A549 (cell line): ENCODE data around the gene FOXP1. TPM values are rescaled to one million over a fixed set of nuclear protein-coding genes. Genes with fewer than 3 reads are reported as not detected.

Source experiments
- ATAC-seq, 2 experiments: fragments of 200-7000 bp in 1 of 2; fragments of >200 bp in 1 of 2; cut with Nextera tagmentation in 1 of 2; cut with Tn5 transposase in 1 of 2; 3 replicates each; pipeline versions ENCODE4 v1.8.0 to v1.9.1; 2018 to 2020; ENCODE audit warnings: mild to moderate bottlenecking in 1 of 2, moderate library complexity in 1 of 2
- CTCF ChIA-PET: fragments of 300-600 bp; sonication (Branson Sonifier 250); formaldehyde crosslinking; extraction: SDS; loops from one replicate; lab custom pipeline; 2021; ENCODE audit warnings: antibody characterized with exemption, inconsistent platforms; lab: Yijun Ruan, JAX
- POLR2A ChIA-PET: fragments of 350-600 bp; formaldehyde crosslinking; extraction: SDS; loops from one replicate; lab custom pipeline; 2021; ENCODE audit warnings: antibody characterized with exemption, inconsistent platforms; lab: Yijun Ruan, JAX
- DNase-seq, 2 experiments: peaks; one replicate each; pipeline versions ENCODE4 v3.0.0 to v3.0.0-alpha.2; 2011 to 2016; ENCODE audit warnings: low read depth in 1 of 2, low spot score in 1 of 2
- FAIRE-seq: peaks from 2 replicates; lab custom pipeline; 2011; peaks lifted over from hg19 to GRCh38; lab: Jason Lieb, UNC
- H3K27ac ChIP-seq, 2 experiments: fragments of >200 bp; sonication (Bioruptor Twin); formaldehyde crosslinking; 3 replicates each; pipeline ENCODE4 v1.5.1; 2016 to 2017
- H3K4me1 ChIP-seq: fragments of >200 bp; sonication (Bioruptor Twin); formaldehyde crosslinking; 3 replicates; pipeline ENCODE4 v1.6.1; 2016
- H3K4me2 ChIP-seq: fragments of >200 bp; sonication (Bioruptor Twin); formaldehyde crosslinking; 3 replicates; pipeline ENCODE4 v1.6.1; 2016
- H3K4me3 ChIP-seq: fragments of >200 bp; sonication (Bioruptor Twin); formaldehyde crosslinking; 3 replicates; pipeline ENCODE4 v1.5.1; 2016
- H3K9me3 ChIP-seq: fragments of >200 bp; sonication (Bioruptor Twin); formaldehyde crosslinking; 3 replicates; pipeline ENCODE4 v1.6.1; 2016
- ATOH8 ChIP-seq: fragments of 250-450 bp; sonication (Bioruptor Pico); IDR thresholded peaks from 2 replicates; pipeline ENCODE4 v1.5.0; 2020; ENCODE audit warnings: low read depth, mild to moderate bottlenecking, moderate library complexity
- CBX2 ChIP-seq: fragments of 200-600 bp; sonication (generic); IDR thresholded peaks from 2 replicates; pipeline ENCODE4 v1.6.1; 2016; ENCODE audit warnings: low read depth, mild to moderate bottlenecking, borderline replicate concordance
- CBX8 ChIP-seq: fragments of 200-600 bp; sonication (generic); IDR thresholded peaks from 2 replicates; pipeline ENCODE4 v1.6.1; 2016
- CTCF ChIP-seq: fragments of >200 bp; sonication (Bioruptor Twin); formaldehyde crosslinking; IDR thresholded peaks from 3 replicates; pipeline ENCODE4 v1.5.1; 2016
- EHF ChIP-seq: fragments of 250-450 bp; sonication (Bioruptor Pico); IDR thresholded peaks from 2 replicates; pipeline ENCODE4 v1.5.0; 2020; ENCODE audit warnings: mild to moderate bottlenecking
- EHMT2 ChIP-seq: fragments of 200-600 bp; sonication (generic); IDR thresholded peaks from 2 replicates; pipeline ENCODE4 v1.6.1; 2016; ENCODE audit warnings: antibody characterized with exemption, low read depth, mild to moderate bottlenecking, moderate library complexity
- EP300 ChIP-seq, 2 experiments: fragments of >200 bp; sonication (Bioruptor Twin); formaldehyde crosslinking; IDR thresholded peaks; 2 replicates in 1 of 2; 3 replicates in 1 of 2; pipeline ENCODE4 v1.6.1; 2016 to 2017
- ESRRA ChIP-seq: fragments of 150-350 bp; IDR thresholded peaks from 2 replicates; pipeline ENCODE4 v1.6.1; 2014; ENCODE audit warnings: mild to moderate bottlenecking, low read length, borderline replicate concordance
- FOSB ChIP-seq: fragments of 250-450 bp; sonication (Bioruptor Pico); IDR thresholded peaks from 2 replicates; pipeline ENCODE4 v1.5.0; 2020; ENCODE audit warnings: mild to moderate bottlenecking, moderate library complexity
- FOSL2 ChIP-seq, 2 experiments: fragments of 450-650 bp in 1 of 2; fragments of >200 bp in 1 of 2; sonication (Bioruptor Twin) in 1 of 2; formaldehyde crosslinking; IDR thresholded peaks; 2 replicates each; pipeline versions ENCODE4 v1.5.0 to v1.6.1; 2016 to 2020; ENCODE audit warnings: mild to moderate bottlenecking in 1 of 2, moderate library complexity in 1 of 2
- GATA3 ChIP-seq: IDR thresholded peaks from 2 replicates; pipeline ENCODE4 v1.6.1; 2012; ENCODE audit warnings: borderline replicate concordance
- HOXB5 ChIP-seq: fragments of 250-450 bp; sonication (Bioruptor Pico); IDR thresholded peaks from 2 replicates; pipeline ENCODE4 v1.5.0; 2020; ENCODE audit warnings: mild to moderate bottlenecking, moderate library complexity
- MAFK ChIP-seq: fragments of 450-650 bp; IDR thresholded peaks from 2 replicates; pipeline ENCODE4 v1.6.1; 2014; ENCODE audit not compliant: partially characterized antibody
- MAX ChIP-seq: IDR thresholded peaks from 2 replicates; pipeline ENCODE4 v1.6.1; 2012
- MAZ ChIP-seq: fragments of 150-350 bp; IDR thresholded peaks from 2 replicates; pipeline ENCODE4 v1.6.1; 2014; ENCODE audit warnings: antibody characterized with exemption, low read depth, low read length, borderline replicate concordance
- MYC ChIP-seq: IDR thresholded peaks from 2 replicates; pipeline ENCODE4 v1.6.1; 2012; ENCODE audit warnings: mild to moderate bottlenecking, inconsistent platforms, low read length, improper control_type of control experiment, borderline replicate concordance
- NPAS2 ChIP-seq: fragments of 250-450 bp; sonication (Bioruptor Pico); IDR thresholded peaks from 2 replicates; pipeline ENCODE4 v1.8.0; 2022; ENCODE audit warnings: mild to moderate bottlenecking, moderate library complexity, borderline replicate concordance
- NR3C1 ChIP-seq: fragments of >200 bp; sonication (Bioruptor Twin); formaldehyde crosslinking; IDR thresholded peaks from 3 replicates; pipeline ENCODE4 v1.6.1; 2017
- PHF8 ChIP-seq: fragments of 200-600 bp; sonication (generic); IDR thresholded peaks from 2 replicates; pipeline ENCODE4 v1.6.1; 2016; ENCODE audit warnings: low read depth, mild to moderate bottlenecking, antibody characterized with exemption, moderate library complexity, borderline replicate concordance
- POLR2A ChIP-seq: IDR thresholded peaks from 2 replicates; pipeline ENCODE4 v1.6.1; 2012; ENCODE audit warnings: mild to moderate bottlenecking, low read length
- RAD21 ChIP-seq, 2 experiments: fragments of >200 bp in 1 of 2; sonication (Bioruptor Twin) in 1 of 2; formaldehyde crosslinking in 1 of 2; IDR thresholded peaks in 1 of 2; conservative IDR thresholded peaks in 1 of 2; 2 replicates in 1 of 2; 3 replicates in 1 of 2; pipeline ENCODE4 v1.6.1; 2012 to 2018; ENCODE audit warnings: inconsistent platforms in 1 of 2
- RARB ChIP-seq: fragments of 250-450 bp; sonication (Bioruptor Pico); IDR thresholded peaks from 2 replicates; pipeline ENCODE4 v1.8.0; 2021; ENCODE audit warnings: mild to moderate bottlenecking, moderate library complexity
- REST ChIP-seq: fragments of 200-600 bp; sonication (generic); IDR thresholded peaks from 2 replicates; pipeline ENCODE4 v1.6.1; 2016; ENCODE audit warnings: antibody characterized with exemption, mild to moderate bottlenecking, moderate library complexity
- RFX5 ChIP-seq: fragments of 450-650 bp; IDR thresholded peaks from 2 replicates; pipeline ENCODE4 v1.7.1; 2014; ENCODE audit warnings: antibody characterized with exemption, mild to moderate bottlenecking, moderate library complexity
- RNF2 ChIP-seq: fragments of 200-600 bp; sonication (generic); IDR thresholded peaks from 2 replicates; pipeline ENCODE4 v1.6.1; 2016; ENCODE audit warnings: low read depth, mild to moderate bottlenecking, antibody characterized with exemption, moderate library complexity, borderline replicate concordance
- SREBF2 ChIP-seq: fragments of 450-650 bp; IDR thresholded peaks from 2 replicates; pipeline ENCODE4 v1.6.1; 2014; ENCODE audit warnings: mild to moderate bottlenecking, moderate library complexity
- ZFP36 ChIP-seq: fragments of 450-650 bp; IDR thresholded peaks from 2 replicates; pipeline ENCODE4 v1.6.1; 2014; ENCODE audit warnings: borderline replicate concordance; ENCODE audit not compliant: partially characterized antibody
- WGBS: methylation state at CpG from one replicate; pipeline ENCODE4 v1.1.6; 2017; ENCODE audit errors: missing lambda C conversion rate; 5-methylcytosine and 5-hydroxymethylcytosine counted together
- polyA plus RNA-seq, 4 experiments: library from polyadenylated mRNA; depleted of rRNA in 3 of 4; stranded (reverse); fragments of >200 nt; fragmentation: RNase III in 1 of 4; extraction: RNeasy Plus Mini Kit Qiagen cat#74134 plus additional on column Dnase treatment in 1 of 4; gene quantifications; 2 replicates in 3 of 4; 3 replicates in 1 of 4; pipeline ENCODE4 v1.2.3, GENCODE V29; 2011 to 2017
- TF ChIP-seq, protein P1 (sequence below): IDR thresholded peaks from 2 replicates; pipeline ENCODE4 v1.6.1; 2012
- TF ChIP-seq, protein P2 (sequence below): fragments of 150-350 bp; IDR thresholded peaks from 2 replicates; pipeline ENCODE4 v1.6.1; 2014; ENCODE audit warnings: low read depth, mild to moderate bottlenecking, low read length

FOXP1 gene
- polyA plus RNA-seq, 2 of the 4 experiments (the other 2 are of a cell fraction): 12.8 to 13.9 TPM

GRCh38 chr3:71107926-71108325 is 475.6 kb downstream of the FOXP1 start:
- DNase-seq (no peak), ATAC-seq (no peak), FAIRE-seq (peak; percentile 68)
- no peak for TF ChIP-seq MAX
- TF ChIP-seq MYC: no peak
- TF ChIP-seq POLR2A: no peak
- TF ChIP-seq EP300 (IDR thresholded peaks at IDR 0.05): no peak
- TF ChIP-seq, protein P1, sequence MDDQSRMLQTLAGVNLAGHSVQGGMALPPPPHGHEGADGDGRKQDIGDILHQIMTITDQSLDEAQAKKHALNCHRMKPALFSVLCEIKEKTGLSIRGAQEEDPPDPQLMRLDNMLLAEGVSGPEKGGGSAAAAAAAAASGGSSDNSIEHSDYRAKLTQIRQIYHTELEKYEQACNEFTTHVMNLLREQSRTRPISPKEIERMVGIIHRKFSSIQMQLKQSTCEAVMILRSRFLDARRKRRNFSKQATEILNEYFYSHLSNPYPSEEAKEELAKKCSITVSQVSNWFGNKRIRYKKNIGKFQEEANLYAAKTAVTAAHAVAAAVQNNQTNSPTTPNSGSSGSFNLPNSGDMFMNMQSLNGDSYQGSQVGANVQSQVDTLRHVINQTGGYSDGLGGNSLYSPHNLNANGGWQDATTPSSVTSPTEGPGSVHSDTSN: no peak
- no peak for TF ChIP-seq RFX5
- TF ChIP-seq NPAS2 (CRISPR knock-in tag): no peak
- TF ChIP-seq RAD21 (conservative IDR thresholded peaks at IDR 0.05 in 1 of 2, IDR thresholded peaks at IDR 0.05 in 1 of 2): no peak
- TF ChIP-seq FOSL2 (IDR thresholded peaks at IDR 0.05): no peak
- no peak for TF ChIP-seq FOSL2 (CRISPR knock-in tag; IDR thresholded peaks at IDR 0.05)
- TF ChIP-seq PHF8: no peak
- TF ChIP-seq CTCF: no peak
- TF ChIP-seq RARB (CRISPR knock-in tag): no peak
- TF ChIP-seq ESRRA: no peak
- TF ChIP-seq MAZ: no peak
- TF ChIP-seq RNF2: no peak
- TF ChIP-seq GATA3: no peak
- TF ChIP-seq FOSB (CRISPR knock-in tag): no peak
- TF ChIP-seq, protein P2, sequence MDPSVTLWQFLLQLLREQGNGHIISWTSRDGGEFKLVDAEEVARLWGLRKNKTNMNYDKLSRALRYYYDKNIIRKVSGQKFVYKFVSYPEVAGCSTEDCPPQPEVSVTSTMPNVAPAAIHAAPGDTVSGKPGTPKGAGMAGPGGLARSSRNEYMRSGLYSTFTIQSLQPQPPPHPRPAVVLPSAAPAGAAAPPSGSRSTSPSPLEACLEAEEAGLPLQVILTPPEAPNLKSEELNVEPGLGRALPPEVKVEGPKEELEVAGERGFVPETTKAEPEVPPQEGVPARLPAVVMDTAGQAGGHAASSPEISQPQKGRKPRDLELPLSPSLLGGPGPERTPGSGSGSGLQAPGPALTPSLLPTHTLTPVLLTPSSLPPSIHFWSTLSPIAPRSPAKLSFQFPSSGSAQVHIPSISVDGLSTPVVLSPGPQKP: no peak
- TF ChIP-seq NR3C1: no peak
- Histone ChIP-seq H3K4me1 (peaks cover 62% of the 10 kb centered on the region), H3K9me3 (no peaks in the 10 kb centered on the region), H3K4me2 (no peak overlapping the region), H3K4me3 (no peak overlapping the region), H3K27ac (no peak overlapping the region)
- ChIA-PET POLR2A (no interaction called here), CTCF (interaction anchor here (0.7 kb wide), 2 partner anchors 196 to 462 kb away, joined by 3 read pairs; no protein-coding TSS in a partner anchor)
- WGBS: 69% methylated on average over 3 of the region's 3 CpGs

GRCh38 chr3:71104976-71105375 is 478.6 kb downstream of the FOXP1 start:
- WGBS: 95% methylated on average over 6 of the region's 6 CpGs
- POLR2A ChIA-PET: no interaction called here
- CTCF ChIA-PET: no interaction called here
- FAIRE-seq: peak; percentile 18
- Histone ChIP-seq H3K4me2 (no peak overlapping the region), H3K9me3 (no peaks in the 10 kb centered on the region), H3K4me1 (peaks cover 62% of the 10 kb centered on the region), H3K27ac (no peak overlapping the region), H3K4me3 (no peak overlapping the region)
- DNase-seq: no peak
- ATAC-seq: no peak
- TF ChIP-seq REST (no peak), CBX2 (no peak), CBX8 (no peak), RAD21 (conservative IDR thresholded peaks at IDR 0.05 in 1 of 2, IDR thresholded peaks at IDR 0.05 in 1 of 2) (no peak), SREBF2 (no peak), RFX5 (no peak), FOSL2 (IDR thresholded peaks at IDR 0.05) (no peak), FOSL2 (CRISPR knock-in tag; IDR thresholded peaks at IDR 0.05) (no peak), EHMT2 (no peak), ATOH8 (no peak), RNF2 (no peak), HOXB5 (CRISPR knock-in tag) (no peak), MAFK (no peak), EHF (CRISPR knock-in tag) (no peak), ZFP36 (no peak), FOSB (CRISPR knock-in tag) (no peak)
